ENCODE results near the gene ACTBL2.

DNA sequence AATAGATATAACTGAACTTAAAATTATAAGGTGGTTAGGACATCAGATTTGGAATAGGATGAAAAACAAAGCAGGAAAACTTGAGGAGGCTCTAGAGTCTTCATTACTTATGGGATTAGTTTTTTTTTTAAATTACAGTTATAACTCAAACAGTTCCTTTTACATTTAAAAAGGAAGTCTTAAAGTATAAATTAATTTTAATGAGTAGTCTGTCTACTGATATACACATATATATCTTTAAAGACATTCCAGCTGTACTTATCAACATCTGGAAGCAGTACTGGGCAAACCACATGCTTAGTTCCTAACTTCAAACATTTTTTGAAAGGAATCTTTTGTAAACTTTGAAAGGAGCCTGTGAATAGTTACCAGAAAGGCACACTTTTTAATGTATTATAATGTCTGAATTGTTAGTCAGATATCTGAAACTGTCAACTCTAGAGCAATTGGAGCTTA lies 6.0 kb downstream of the ACTBL2 start:
- no peak for TF ChIP-seq POLR2A (IDR thresholded peaks at IDR 0.05)
- TF ChIP-seq, protein P1, sequence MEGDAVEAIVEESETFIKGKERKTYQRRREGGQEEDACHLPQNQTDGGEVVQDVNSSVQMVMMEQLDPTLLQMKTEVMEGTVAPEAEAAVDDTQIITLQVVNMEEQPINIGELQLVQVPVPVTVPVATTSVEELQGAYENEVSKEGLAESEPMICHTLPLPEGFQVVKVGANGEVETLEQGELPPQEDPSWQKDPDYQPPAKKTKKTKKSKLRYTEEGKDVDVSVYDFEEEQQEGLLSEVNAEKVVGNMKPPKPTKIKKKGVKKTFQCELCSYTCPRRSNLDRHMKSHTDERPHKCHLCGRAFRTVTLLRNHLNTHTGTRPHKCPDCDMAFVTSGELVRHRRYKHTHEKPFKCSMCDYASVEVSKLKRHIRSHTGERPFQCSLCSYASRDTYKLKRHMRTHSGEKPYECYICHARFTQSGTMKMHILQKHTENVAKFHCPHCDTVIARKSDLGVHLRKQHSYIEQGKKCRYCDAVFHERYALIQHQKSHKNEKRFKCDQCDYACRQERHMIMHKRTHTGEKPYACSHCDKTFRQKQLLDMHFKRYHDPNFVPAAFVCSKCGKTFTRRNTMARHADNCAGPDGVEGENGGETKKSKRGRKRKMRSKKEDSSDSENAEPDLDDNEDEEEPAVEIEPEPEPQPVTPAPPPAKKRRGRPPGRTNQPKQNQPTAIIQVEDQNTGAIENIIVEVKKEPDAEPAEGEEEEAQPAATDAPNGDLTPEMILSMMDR (IDR thresholded peaks at IDR 0.05): no peak
